T-helper 22 cell (primary cell): ENCODE results near the gene AMOTL1.

ENCODE experiments used
- DNase-seq: peaks from one replicate; pipeline ENCODE4 v3.0.0-alpha.2; 2020; ENCODE audit warnings: low read depth

Gene AMOTL1

GRCh38 chr11:94855666-94856065 is 87.5 kb downstream of the AMOTL1 start:
- DNase-seq, result no peak

- DNase-seq, result no peak
These were observed 88.3 kb downstream of the AMOTL1 start for GRCh38 chr11:94856443-94856842.

DNA sequence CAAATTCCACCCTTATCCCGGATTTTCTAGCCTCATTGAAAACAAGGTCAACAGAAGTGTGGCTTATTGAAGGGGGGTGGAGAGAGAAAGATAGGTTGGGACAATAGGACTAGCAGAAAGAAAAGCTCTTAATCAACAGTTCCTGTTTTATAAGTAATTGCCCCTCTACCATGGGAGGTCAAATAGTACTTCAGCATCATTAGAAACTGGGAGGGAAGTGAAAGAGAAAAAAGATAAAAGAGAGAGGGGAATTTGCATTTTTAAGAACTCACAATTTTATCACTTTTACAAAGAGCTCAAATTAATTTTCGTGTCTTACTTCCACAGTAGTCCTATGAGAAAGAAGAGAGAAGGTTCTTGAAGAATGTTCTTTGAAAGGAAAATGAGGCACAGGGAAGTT is 89.2 kb downstream of the AMOTL1 start:
- DNase-seq, result no peak

DNA sequence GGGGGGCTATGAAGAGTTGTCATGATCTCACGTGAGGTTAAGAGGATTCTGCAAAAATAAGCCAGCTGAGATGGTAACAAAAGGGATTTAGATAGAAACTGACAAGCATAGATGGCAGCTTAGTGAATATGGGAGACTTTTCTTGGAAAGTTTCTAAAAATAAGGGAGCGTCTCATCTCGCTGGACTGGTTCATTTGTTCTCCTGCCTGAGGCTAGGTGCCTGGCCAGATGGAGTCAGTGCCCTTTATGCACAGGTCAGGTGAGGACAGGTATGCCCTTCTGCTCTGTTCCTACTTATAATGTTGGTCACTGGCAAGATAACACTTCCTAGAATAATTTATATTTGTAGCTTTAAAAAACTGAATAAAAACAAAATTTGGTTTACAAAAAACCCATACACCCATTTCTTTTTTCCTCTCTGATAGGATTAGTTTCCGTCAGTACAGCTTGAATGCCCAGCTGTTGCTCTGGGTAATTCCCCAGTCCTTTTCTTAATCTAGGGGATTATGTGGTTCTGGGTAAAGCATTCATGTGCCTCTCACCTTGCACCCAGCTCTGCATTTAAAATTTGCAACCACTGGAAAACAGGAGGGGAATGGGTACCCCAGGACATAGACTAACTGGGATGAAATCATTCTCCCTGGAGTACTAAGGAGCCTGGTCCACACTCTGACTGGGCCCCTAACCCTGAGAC is 90.0 kb downstream of the AMOTL1 start:
- no peak for DNase-seq

DNA sequence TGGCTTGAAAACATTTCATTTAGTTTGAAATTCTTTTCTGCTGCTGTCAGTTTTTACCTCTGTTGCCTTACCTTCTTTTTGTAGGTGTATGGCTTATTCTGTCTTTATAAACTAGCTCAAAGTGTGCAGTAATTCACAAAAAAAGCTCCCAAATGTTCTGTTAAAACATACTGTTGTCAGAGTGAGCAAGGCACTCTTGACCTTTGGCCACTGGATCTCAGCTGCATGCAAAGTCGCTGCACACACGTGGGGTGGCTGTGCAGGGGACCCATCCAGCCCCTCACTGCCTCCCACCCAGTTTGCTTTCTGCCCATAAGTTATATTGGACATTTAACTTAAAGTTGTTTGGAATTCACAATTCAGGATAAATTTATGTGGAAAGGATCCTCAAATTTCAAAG is 92.2 kb downstream of the AMOTL1 start:
- DNase-seq, result no peak

DNA sequence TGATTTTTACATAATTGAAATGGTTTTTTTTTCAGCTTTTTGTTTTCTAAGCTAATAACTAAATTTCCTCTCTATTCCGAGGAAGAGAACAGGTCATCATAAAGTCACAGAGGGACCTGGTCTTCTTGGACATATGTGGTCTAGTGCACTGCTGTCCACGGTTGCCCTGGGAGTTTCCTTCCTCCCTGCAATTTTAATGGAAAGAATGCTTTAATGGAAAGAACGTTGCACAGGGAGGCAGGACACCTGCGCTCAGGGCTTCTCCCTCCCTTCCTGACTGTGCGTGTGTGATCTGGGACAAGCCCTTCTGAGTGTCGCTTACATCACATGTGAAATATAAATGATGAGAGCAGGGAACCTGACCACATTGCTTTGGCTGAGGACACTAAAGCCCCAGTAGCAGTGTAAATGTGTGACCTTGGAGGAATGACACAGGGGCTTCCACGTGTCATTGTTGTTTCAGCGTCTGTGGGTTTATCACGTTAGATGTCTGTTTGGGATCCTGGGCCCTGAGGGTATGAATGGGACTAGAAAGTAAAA is 93.2 kb downstream of the AMOTL1 start:
- DNase-seq, result no peak

DNA sequence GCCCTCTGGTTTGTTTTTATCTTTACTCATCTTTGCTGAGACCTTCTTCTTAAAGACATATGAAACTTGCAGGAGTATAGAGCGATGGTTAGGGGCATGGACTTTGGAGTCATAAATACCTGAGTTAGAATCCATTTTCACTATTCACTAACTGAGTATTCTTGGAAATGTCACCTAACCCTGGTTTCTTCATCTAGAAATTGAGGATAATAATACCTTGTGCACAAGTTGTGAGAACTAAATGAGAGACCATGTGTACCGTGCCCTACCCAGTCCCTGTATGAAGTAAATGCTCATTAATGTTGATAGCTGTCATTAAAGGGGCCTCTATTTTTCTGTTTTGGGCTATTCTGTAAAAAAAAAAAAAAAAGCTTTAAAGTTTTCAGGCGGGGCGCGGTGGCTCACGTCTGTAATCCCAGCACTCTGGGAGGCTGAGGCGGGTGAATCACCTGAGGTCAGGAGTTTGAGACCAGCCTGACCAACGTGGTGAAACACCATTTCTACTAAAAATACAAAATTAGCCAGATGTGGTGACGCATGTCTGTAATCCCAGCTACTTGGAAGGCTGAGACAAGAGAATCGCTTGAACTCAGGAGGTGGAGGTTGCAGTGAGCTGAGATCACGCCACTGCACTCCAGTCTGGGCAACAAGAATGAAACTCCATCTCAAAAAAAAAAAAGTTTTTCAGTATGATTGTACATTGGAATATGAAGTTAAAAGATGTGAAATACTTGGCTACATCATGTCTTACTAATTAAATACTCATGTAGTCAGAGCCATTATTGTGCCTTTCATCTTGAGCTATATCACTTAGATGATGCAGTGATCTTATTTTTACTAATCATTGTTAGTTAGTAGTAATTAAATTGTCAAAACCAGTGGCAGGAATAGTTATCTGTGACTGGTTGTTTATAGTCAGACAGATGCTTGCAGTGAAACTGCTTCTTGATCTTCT is 95.0 kb downstream of the AMOTL1 start:
- no peak for DNase-seq

- DNase-seq, result no peak
These were observed 96.4 kb downstream of the AMOTL1 start for GRCh38 chr11:94864506-94865045.

DNA sequence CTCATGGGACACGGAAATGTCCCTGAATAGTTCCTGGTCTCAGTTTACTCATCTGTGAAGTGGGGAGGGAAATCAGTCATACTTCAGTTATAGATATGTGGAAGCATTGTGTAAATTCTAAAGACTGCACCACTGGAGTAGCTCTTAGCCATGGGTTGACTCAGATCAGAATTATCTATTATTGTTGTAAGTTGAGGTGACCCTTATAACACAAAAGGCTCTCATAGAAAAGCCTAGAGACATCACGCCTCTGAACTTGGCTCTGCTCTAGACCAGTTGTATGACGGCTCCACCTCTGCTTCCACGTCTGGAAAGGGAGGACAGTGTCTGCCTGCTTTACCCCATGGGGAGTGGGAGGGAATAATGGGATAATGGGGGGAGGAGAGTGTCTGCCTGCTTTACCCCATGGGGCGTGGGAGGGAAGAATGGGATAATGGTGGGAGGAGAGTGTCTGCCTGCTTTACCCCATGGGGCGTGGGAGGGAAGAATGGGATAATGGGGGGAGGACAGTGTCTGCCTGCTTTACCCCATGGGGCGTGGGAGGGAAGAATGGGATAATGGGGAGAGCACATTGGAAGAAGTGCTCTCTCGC is 98.2 kb downstream of the AMOTL1 start:
- no peak for DNase-seq

DNA sequence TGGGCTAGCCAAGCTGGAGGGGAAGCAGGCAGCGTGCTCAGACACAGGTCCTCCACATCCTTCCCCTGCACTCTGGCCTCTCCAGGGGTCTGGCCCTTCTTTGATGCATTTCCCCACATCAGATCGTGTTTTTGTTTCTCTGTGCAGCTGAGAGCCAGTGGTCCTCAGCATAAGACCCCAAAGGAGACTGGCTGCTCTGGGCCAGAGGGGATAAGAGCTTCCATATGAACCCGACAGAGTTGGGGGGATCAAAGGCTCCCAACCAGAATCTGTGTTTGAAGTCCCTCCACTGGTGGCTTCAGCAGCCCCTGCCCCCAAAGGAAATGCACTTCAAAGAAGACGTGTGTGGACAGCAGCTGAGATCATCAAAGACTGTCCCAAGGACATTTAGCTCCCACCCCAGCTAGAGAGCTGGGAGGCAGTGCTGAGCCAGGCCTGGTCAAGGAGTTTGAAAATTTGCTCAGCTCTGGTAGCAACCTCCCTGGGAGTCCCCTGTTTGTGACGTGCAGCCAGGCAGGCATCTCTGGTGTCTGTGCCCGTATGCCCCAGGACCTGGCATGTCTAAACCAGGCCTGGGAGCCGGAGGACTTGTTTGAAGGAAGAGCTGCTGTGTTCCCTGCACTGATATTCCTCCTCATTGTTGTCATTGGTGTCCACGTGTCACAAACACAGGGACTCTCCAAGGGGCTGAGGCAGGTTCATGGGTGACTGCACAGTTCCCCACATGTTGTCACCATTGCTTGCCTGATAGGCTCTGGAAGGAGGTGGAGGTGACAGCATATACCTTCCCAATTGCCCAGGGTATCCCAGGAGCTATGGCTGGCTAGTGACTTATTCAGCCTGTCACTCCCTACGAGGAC is 99.0 kb downstream of the AMOTL1 start:
- no peak for DNase-seq

DNA sequence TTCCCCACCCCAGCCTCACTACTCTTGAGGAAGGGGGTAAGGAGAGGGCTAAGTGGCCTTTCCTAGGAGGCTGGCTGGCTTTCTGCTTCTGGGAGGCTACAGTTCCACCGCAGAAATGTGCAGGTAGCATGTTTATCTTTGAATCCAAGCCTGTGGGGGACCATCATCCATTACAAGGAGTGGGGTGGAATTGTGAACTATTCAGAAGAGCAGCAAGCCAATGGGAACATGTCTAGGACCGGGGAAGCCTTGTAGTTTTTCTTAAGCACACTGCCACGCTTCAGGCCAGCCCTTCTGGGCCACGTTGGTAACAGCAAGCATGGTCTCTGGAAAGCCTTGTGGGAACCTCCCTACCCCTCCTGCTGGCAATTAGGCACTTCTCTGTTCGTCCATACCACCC is 100.3 kb downstream of the AMOTL1 start:
- DNase-seq, result no peak

- DNase-seq, result no peak
These were observed 101.0 kb downstream of the AMOTL1 start for GRCh38 chr11:94869186-94869585.

DNA sequence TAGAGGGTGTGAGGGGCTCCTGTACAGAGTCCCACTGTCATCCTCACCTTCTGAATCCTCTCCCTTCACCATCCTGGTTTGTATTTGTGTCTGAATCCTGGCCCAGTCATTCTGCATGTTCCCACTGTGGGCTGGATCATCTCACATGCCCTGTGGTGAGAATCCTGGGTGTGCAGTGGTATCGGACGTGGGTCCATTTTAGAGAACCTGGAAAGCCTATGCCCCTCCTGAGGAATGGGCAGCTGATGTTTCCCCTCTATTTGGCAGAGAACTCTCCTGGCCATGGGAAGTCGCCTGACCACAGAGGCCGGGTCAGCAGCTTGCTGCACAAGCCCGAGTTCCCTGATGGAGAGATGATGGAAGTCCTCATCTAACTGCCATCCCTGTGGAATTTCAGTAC is 102.3 kb downstream of the AMOTL1 start:
- no peak for DNase-seq

DNA sequence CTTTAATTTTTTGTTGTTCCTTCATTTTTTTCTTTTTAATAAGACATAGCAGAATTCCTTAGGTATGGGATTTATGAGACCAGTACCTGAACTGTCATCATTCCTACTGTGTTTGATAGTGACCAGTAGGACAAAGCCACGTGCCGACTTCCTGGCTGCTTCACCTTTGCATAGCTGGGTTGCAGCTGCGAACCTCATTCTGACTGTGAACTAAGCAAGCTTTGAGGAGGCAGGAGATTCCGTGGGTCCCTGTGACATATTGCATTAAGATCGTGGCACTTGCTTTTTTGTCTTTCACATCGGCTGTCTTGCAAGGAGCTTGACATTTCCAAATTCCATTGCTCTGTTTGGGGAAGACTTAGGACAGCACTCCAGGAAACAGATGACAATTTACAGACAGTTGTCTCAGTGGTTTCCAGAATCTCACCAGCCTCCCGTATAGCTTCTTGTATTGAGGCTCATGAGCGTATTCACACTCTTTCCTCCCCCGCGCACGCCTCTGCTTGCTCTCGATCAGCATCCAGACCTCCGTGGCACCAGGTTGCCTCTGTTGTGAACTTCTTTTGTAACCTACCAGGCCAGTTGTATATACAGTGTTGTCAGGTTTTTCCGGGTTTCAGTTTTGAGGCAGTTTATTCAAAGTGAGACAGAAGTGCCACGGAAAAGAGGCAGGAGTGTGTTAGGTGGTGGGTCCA is 103.5 kb downstream of the AMOTL1 start:
- DNase-seq, result no peak

GRCh38 chr11:94873916-94874540 is 105.9 kb downstream of the AMOTL1 start:
- DNase-seq, result no peak

DNA sequence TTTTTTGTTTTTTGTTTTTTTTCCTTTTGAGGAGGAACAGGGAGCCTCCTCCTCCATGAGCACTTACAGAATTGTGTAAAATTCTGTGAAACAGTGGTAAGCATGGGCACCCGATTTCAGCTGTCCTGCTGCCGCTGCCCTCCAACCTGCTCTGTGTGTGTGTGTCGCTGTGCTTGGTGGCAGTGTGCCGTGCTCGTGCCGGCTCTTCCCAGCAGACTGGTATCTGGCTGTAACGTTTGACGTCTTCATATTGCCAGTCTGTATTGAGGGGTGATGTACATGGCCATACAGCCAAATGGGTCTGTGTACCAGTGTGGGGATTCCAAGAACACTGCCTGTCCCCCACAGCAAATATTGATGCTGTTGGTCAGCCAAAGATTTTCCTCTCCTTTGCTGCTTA is 108.1 kb downstream of the AMOTL1 start:
- no peak for DNase-seq

- no peak for DNase-seq
These were observed 108.7 kb downstream of the AMOTL1 start for GRCh38 chr11:94876645-94877442.

- no peak for DNase-seq
These were observed 109.5 kb downstream of the AMOTL1 start for GRCh38 chr11:94877443-94878200.

DNA sequence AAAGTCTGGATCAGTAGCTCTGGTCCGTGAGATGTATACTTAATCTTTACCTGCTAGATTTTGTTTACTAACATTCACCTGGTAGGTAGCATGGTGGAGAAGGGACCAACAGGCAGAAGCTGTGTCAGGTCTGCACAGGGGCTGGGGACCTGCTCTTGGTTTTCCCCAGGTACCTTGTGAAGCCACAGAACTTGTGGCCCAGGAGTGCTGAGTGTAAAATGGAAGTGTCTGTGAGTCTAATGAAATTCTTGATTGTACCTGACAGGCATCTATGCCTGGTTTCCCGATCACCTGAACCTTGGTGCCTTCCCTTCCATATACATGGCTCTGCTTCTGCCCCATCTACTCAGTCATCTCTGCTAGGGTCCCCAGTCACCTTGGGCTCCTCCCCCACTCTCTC is 110.8 kb downstream of the AMOTL1 start:
- DNase-seq, result no peak
